ENCODE results near the gene DPP10.
"Not testable (repeated sequence)": the region's sequence is repeated elsewhere in the genome, so short reads cannot be mapped to it uniquely, and the experiment has no call there.

DPP10 gene

GRCh38 chr2:114735126-114735525 lies 292.7 kb downstream of the DPP10 start:
- TF ChIP-seq HDGF (IDR thresholded peaks at IDR 0.05; ENCODE audit: borderline replicate concordance) (no peak), NFRKB (IDR thresholded peaks at IDR 0.05) (no peak), PKNOX1 (IDR thresholded peaks at IDR 0.05) (no peak), SP1 (IDR thresholded peaks at IDR 0.05) (no peak), ARNT (IDR thresholded peaks at IDR 0.05) (no peak), TARDBP (IDR thresholded peaks at IDR 0.05) (no peak), FOXM1 (IDR thresholded peaks at IDR 0.05; ENCODE audit: borderline replicate concordance) (no peak), FOXK2 (IDR thresholded peaks at IDR 0.05) (no peak), ZNF384 (IDR thresholded peaks at IDR 0.05) (no peak), SUZ12 (IDR thresholded peaks at IDR 0.05) (no peak), CTBP1 (IDR thresholded peaks at IDR 0.05; ENCODE audit: borderline replicate concordance) (no peak), FOXA1 (IDR thresholded peaks at IDR 0.05) (no peak)
- POLR2A ChIA-PET: no interaction called here
- DNase-seq (ENCODE audit: extremely low spot score): no peak
- CTCF ChIA-PET: no interaction called here

GRCh38 chr2:114742245-114742644 lies 299.8 kb downstream of the DPP10 start:
- TF ChIP-seq L3MBTL2 (conservative IDR thresholded peaks at IDR 0.05) (no peak), SP1 (IDR thresholded peaks at IDR 0.05) (no peak), LEF1 (IDR thresholded peaks at IDR 0.05; ENCODE audit: borderline replicate concordance) (no peak), TARDBP (IDR thresholded peaks at IDR 0.05) (no peak), SUZ12 (IDR thresholded peaks at IDR 0.05) (no peak)
- ChIA-PET POLR2A (no interaction called here), CTCF (no interaction called here)
- DNase-seq (ENCODE audit: extremely low spot score): no peak

DNA sequence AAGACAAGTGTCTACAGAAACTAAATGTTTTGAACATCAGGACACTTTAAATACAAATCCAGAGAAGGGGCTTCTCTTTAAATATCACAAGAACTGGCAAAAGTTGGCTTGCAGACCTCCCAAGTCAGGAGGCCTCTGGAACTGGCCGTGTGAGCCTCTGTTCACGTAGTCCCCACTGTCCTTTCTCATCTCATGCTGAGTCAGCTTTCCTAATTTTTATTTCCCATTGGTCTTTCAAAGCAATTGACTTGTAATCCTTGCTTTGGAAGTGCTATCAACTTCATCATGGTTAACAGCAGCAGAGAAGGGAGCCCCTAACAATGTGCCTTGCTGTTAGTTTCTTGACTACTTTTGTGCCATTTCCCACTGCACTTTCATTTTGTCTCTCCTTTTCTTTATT lies 303.3 kb downstream of the DPP10 start:
- POLR2A ChIA-PET: no interaction called here
- CTCF ChIA-PET: no interaction called here
- no peak for DNase-seq (ENCODE audit: extremely low spot score)
- TF ChIP-seq CTBP1 (IDR thresholded peaks at IDR 0.05; ENCODE audit: borderline replicate concordance) (no peak), FOXK2 (IDR thresholded peaks at IDR 0.05) (no peak), PKNOX1 (IDR thresholded peaks at IDR 0.05) (no peak), FOXA1 (IDR thresholded peaks at IDR 0.05) (no peak), SP1 (IDR thresholded peaks at IDR 0.05) (no peak), L3MBTL2 (conservative IDR thresholded peaks at IDR 0.05) (no peak), ARNT (IDR thresholded peaks at IDR 0.05) (no peak), HDGF (IDR thresholded peaks at IDR 0.05; ENCODE audit: borderline replicate concordance) (no peak), BHLHE40 (IDR thresholded peaks at IDR 0.05; ENCODE audit: borderline replicate concordance) (no peak), LEF1 (IDR thresholded peaks at IDR 0.05; ENCODE audit: borderline replicate concordance) (no peak), SUZ12 (IDR thresholded peaks at IDR 0.05) (no peak), ZNF384 (IDR thresholded peaks at IDR 0.05) (no peak), FOXM1 (IDR thresholded peaks at IDR 0.05; ENCODE audit: borderline replicate concordance) (no peak), TARDBP (IDR thresholded peaks at IDR 0.05) (no peak), NFRKB (IDR thresholded peaks at IDR 0.05) (no peak), ELF4 (IDR thresholded peaks at IDR 0.05) (no peak)

DNA sequence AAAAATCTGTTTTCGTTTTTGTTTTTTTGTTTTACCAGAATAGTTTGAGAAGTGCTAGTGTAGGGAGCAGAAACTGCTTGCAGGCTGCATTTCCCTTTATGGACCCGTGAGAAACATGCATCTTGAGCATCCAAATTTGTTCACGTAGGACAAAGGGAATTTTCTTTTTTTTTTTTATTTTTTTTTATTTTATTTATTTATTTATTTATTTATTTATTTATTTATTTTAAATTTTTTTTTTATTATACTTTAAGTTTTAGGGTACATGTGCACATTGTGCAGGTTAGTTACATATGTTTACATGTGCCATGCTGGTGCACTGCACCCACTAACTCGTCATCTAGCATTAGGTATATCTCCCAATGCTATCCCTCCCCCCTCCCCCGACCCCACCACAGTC lies 305.7 kb downstream of the DPP10 start:
- POLR2A ChIA-PET; DNase-seq (ENCODE audit: extremely low spot score); CTCF ChIA-PET: not testable (repeated sequence)

- TF ChIP-seq L3MBTL2 (conservative IDR thresholded peaks at IDR 0.05) (no peak), CTBP1 (IDR thresholded peaks at IDR 0.05; ENCODE audit: borderline replicate concordance) (no peak), HDGF (IDR thresholded peaks at IDR 0.05; ENCODE audit: borderline replicate concordance) (no peak), FOXK2 (IDR thresholded peaks at IDR 0.05) (no peak), FOXM1 (IDR thresholded peaks at IDR 0.05; ENCODE audit: borderline replicate concordance) (no peak), NFRKB (IDR thresholded peaks at IDR 0.05) (no peak)
- ChIA-PET POLR2A (no interaction called here), CTCF (no interaction called here)
- DNase-seq (ENCODE audit: extremely low spot score): no peak
Measured at GRCh38 chr2:114752425-114752824, 310.0 kb downstream of the DPP10 start.

DNA sequence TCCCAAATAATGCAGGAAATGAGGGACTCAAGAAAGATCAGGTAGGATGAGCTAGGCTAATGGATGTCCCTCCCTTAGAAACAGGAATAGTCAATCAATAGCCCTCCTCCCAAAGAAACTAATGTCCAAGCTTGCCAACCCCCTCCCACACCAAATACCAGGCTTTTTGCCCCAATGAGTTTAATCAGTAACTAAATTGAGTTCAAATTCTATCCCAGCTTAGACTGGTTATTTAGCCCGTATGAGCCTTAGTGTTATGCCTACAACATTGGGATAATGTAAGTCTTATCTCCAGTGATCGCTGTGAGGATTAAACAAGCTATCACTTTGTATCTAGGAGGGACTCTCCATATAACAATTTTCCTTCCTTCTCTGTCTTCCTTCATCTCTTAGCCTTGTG lies 310.7 kb downstream of the DPP10 start:
- POLR2A ChIA-PET: no interaction called here
- TF ChIP-seq BHLHE40 (IDR thresholded peaks at IDR 0.05; ENCODE audit: borderline replicate concordance) (no peak), PKNOX1 (IDR thresholded peaks at IDR 0.05) (no peak), CTBP1 (IDR thresholded peaks at IDR 0.05; ENCODE audit: borderline replicate concordance) (no peak)
- no peak for DNase-seq (ENCODE audit: extremely low spot score)
- CTCF ChIA-PET: no interaction called here

DNA sequence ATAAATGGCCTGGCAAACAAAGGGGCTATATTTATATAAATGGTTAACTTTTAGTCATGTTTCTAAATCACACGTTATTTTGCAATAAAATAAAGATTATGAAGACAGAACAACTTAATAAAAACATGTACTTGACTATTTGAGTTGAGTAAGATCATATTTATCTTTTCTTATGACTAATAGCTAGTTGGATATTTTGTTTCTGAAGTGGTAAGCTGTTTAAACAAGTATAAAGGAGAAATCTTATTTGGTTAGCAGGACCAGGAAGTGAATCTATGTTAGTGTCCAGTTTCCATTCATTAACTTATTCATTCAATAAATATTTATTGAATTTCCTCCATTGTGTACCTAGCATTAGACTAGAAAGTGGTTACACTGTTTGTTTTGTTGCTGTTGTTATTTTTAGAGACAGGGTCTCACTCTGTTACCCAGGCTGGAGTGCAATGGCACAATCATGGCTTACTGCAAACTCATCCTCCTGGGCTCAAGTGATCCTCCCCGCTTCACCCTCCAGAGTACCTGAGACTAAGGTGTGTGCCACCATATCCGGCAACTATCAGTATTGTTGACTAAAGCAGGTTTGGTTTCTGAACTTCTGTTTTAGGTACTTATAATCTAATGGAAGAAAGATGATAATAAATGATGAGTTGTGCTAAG lies 312.6 kb downstream of the DPP10 start:
- ChIA-PET CTCF (no interaction called here), POLR2A (no interaction called here)
- DNase-seq (ENCODE audit: extremely low spot score): no peak
- TF ChIP-seq NFRKB (IDR thresholded peaks at IDR 0.05): no peak

DNA sequence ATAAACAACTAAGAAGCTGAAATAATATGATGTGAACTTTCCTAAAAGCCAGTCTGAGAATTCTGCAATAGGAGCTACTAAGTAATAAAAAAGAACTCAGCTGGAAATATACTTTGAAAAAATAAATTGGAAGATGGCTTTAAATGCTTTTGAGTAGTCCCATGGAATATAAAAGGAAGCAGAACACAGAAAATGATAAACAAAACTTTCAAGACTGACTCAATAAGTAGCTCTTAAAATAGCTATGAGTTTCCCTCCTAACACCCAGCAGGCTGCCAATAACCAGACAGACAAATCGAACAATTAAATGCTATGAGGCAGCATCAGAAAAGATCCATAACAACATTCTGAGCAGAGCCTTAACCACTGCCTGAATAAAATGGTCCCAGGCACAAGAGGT lies 319.9 kb downstream of the DPP10 start:
- no peak for TF ChIP-seq SUZ12 (IDR thresholded peaks at IDR 0.05)
- no peak for TF ChIP-seq CTBP1 (IDR thresholded peaks at IDR 0.05; ENCODE audit: borderline replicate concordance)
- ChIA-PET POLR2A (no interaction called here), CTCF (no interaction called here)
- DNase-seq (ENCODE audit: extremely low spot score): no peak
